Measurements from ENCODE around the gene FCRL1.

Gene FCRL1, protein sequence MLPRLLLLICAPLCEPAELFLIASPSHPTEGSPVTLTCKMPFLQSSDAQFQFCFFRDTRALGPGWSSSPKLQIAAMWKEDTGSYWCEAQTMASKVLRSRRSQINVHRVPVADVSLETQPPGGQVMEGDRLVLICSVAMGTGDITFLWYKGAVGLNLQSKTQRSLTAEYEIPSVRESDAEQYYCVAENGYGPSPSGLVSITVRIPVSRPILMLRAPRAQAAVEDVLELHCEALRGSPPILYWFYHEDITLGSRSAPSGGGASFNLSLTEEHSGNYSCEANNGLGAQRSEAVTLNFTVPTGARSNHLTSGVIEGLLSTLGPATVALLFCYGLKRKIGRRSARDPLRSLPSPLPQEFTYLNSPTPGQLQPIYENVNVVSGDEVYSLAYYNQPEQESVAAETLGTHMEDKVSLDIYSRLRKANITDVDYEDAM

DNA sequence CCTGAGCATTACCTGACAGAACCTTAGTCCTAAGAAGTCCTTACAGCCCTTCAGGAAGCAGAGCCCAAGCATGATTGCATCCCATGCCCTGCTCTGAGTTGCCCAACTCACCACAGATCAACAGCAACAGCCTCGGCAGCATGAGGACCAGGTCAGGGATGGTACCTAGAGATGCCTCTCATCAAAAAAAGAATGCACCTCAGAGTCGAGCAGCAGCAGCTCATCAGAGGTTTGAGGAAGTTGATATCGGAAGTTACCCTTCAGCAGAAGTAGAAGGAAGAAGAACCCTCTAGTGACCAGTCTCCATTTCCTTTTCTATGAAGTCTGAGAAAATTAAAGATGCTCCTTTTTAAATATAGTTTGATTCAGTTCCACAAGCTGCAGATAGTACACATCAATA lies at the start of gene FCRL1:
Gene FCRL1 (minus strand): TSS at position 225 of the 400 bp plus-strand sequence. CDS start 83 bp downstream, at position 142.
- no peak for DNase-seq

DNA sequence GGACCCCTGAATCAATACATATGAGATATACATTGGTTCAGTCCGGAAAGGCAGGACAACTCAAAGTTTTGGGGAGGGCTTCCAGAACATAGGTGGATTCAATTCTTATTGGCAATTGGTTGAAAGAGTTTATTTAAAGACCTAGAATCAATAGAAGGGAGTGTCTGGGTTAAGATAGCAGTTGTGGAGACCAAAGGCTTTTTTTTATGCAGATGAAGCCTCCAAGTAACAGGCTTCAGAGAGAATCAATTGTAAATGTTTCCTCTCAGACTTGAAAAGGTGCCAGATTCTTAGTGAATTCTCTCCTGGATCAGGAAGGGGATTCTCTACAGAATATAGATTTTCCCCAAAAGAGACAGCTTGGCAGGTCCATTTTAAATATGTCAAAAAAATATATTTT lies 48.7 kb upstream of the FCRL1 start:
- DNase-seq, result no peak

DNA sequence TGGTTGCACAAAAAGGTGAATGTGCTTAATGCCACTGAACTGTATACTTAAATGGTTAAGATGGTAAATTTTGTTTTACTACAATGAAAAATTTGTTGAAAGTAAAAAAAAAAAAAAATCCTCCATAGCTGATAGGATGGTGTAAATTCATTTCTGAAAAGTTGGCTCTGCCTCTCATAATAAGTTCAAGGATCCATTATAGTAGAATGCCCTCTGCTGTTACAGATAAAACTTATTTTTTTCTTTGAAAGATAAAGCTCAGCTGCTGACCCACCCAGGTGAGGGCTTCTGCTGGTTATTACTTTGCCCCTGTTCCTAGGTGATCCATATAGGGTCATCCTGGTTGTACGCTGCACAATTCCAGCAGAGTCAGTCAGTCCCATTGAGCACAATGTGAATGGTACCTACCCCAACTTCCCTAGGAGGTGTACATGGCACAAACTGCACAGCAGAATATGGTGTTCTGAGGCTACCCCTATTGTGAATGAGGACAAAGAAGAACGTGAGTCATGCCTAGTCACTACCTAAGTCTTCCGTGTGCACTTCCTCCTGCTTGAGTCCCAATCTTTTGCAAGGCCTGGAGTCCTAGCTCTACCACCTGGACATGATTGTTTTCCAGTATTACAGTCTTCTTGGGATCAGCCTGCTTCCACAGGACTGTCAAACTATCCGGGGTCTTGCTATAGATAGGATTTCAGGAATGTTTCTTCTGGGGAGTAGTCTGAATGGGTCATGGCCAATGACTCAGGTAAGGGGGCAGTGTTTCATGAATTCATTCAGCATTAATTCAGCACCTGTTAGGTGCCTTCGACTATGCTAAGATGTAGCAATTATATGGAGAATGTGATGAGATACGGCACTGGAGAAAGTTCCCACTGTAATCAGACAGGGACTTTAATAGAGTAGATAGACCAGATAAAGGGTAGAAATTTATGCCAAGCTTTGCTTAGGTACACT lies 42.5 kb upstream of the FCRL1 start:
- no peak for DNase-seq

DNA sequence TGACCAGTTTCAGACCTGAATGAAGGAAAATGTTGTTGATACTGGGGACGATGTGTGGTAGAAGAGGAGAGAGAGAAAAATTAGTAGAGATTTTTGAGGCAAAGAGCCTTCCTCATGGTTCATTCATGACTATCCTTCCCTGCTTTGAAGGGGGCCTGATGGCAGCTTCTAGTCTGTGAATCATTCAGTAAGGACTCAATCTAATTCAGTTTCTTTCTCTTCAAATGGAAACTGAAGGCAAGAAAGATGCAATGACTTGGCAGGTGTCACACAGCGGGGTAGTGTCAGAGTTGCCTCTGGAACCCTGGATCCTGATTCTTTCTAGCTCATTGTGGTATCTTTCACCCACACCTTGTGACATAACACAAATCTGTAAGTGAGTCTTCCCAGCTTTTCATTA lies 36.6 kb upstream of the FCRL1 start:
- DNase-seq, result no peak

DNA sequence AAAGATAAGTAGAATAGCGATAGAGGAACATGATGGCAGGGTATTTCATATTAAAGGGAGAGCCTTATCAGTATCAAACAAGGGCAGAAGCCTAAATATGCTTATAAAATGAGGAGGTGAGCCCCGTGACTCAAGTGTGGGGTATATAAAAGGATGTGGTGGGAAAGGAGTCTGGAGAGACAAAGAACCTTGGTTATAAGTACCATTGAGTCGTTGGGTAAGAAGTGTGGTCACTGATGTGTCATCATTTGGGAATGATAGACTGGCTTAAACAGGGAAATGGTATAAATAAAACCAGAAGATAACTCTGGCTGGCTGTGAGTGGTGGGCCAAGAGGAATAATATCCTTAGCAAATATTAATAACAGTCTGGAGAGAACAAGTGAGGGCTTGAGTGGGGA lies 32.6 kb upstream of the FCRL1 start:
- no peak for DNase-seq

DNA sequence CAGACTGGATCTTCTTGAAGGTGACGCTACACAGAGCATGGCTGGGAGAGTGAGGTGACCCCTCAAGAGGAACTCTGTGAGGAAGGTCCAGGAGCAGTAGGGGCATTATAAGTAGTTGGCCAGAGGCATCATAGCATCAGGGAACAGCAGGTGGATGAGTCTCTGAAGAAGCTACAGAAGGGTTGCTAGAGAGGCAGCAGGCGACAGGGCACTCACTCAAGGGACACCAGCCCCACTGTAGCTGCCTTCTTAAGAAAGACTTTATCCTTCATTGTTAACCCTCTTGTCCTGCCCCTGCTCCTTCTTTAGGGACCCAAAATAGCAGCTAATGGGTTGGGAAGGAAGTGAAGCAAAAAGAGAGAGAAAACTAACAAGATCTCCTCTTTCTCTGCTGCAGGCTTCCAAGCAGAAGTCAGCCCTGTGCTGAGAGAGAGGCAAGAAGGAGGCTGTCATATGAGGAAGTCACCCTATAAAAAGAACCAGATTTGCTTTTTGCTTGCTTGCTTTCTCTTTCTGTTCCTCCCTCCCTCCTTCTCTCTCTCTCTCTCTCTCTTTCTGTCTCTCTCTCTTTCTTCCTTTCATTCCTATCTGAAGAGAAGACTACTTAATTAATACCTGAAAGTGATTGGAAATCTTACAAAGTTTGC lies 29.4 kb upstream of the FCRL1 start:
- DNase-seq, result no peak

DNA sequence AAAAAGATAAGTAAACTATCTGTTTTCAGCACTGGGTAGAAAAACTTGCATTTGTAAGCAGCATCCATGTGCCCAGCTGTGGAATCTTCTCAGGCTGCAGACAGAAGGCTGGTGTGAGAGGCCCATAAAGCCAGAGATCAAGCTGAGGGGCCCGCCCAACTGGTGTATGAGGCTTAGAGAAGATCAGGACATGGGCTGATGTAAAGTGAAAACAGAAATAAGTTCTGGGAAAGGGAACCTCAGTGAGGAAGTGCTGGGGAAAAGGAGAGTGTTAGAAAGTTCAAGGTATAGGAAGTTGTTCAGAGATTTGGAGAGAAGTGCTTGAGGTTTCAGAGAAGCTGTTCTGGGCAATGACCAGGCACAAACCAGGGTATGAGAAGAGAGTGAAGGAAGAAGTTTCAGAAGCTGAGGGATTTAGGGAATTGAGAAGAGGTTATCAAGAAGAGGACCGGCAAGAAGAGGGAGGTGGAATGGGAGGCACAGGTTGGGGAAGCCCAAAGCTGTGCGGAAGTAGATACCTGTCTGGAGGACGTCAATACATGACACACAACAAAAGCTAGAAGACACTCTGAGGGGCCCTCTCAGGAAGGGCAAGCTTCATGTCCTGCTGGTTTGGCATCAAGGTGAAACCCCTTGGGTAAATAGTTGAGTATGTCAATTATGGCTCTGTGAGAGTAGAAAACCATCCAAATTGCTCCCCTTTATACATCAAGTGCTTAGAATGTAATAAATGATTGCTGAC lies 24.3 kb upstream of the FCRL1 start:
- DNase-seq, result no peak

DNA sequence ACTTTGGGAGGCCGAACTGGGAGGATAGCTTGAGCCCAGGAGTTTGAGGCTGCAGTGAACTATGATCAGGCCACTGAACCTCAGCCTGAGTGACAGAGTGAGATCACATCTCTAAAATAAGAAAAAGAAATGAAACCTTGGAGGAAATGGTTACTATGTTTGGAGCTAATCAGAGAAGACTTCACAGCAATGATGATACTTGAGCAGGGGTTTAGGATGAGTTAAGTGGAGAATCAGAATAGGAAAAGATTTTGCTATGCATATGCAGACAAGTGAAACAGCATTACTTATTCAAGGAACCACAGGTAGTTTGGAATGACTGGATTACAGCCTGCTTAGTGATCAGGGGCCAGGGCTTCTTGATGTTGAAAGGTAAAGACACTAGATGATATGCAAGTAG lies 23.0 kb upstream of the FCRL1 start:
- no peak for DNase-seq

DNA sequence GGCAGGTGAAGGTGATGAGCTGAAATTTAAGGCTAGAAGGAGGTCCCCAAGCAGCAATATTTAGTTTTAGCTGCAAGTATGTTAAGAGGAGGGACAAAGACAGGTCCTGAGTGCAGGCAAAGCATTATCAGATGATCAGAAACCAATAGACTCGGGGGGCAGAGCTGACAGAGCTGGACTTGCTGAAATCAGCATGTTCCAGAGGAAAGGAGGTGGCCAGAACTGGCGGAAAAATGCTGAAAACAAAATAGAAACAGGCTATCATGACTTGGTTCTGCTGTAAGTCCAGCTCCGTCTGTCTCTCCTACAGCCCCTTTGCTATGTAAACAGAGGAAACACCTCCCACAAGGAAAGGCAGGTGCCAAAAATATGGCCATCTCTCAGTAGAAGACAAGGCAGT lies 21.8 kb upstream of the FCRL1 start, which contains the start of gene CD5L:
Gene CD5L (minus strand): TSS at position 101 of the 400 bp plus-strand sequence. CDS start 107 bp downstream, outside the sequence.
- DNase-seq, result no peak

DNA sequence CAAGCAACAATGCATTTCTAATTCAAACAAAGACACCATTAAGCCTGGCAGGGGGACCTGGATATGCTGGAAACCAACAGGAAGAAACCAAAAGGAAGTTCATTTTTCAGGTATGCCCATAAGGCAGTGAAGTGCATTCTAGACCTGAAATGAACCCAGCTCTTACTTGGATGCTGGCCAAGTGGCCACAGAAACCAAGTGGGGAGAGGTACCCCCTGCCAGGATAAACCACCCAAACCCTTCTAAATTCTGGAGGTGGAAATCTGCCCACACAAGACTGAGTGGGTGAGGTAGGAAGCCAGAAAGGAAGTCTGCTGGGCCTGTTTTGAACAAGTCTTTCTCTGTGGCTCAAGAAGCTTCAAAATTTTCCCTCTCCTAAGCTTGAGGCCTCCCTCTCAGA lies 19.0 kb upstream of the FCRL1 start:
- DNase-seq, result no peak

DNA sequence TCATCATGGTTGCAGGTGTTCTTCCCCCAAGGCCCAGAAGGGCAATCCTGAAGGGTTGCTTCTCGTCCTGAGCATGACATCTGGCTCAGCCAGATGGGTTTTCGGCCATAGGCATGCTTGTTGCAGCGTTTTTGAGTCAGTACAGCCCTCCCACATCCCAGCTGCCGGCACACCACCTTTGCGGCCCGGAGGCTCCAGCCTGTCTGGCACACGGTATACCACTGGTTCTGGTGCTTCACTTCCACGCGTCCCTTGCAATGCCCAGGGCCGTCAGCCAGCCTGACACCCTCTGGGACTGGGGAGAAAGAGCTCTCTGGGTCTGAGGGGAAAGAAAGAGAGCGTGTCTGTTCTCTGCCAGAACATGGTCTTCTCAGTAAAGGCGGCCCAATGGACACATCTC lies 14.5 kb upstream of the FCRL1 start:
- DNase-seq, result no peak

DNA sequence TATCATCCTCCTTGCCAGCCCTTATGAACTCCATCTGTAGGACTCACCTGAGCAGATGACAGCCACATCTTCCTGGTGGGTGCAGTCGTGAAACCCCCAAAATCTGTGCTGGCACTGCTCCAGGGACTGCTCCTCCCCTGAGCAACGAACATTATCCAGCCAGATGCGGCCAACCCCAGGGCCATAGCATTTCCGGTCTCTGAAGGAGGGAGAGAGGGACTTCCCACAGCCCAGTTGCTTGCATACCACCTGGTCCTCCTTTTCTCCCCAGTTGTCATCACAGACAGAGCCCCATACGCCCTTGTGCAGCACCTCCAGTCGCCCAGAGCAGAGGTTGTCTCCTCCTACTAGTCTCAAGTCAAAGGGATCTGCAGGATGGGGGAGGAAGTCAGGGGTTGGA lies 13.2 kb upstream of the FCRL1 start:
- no peak for DNase-seq

DNA sequence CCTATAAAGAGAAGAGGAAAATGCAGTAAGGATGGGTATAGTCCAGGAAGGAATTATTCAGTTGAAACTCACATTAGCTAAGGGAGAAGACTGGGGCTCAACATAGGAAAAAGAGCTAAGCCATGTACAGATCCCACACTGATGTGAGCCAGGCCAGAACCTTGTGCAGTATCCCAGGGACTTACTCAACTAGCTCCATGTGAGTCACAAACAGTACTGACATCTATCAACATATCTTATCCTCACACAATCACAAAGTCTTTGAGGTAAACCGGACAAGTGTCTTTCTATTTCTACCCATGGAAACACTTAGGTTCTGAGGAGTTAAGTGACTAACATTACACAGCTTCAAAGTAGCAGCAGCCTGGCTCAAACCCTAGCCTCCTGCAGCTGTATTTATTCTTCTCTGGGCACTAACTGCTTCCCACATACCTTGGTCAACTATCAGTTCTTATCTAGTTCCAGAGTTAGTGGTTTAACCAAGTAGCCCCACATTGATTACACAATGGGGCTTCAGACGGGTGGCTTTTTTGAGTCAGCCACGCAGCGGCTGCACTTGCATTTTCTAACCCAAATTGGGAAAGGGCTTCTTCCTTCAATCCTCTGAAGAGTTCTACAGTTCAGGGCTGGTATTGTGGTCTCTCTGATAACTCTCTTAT lies 12.2 kb upstream of the FCRL1 start:
- no peak for DNase-seq

DNA sequence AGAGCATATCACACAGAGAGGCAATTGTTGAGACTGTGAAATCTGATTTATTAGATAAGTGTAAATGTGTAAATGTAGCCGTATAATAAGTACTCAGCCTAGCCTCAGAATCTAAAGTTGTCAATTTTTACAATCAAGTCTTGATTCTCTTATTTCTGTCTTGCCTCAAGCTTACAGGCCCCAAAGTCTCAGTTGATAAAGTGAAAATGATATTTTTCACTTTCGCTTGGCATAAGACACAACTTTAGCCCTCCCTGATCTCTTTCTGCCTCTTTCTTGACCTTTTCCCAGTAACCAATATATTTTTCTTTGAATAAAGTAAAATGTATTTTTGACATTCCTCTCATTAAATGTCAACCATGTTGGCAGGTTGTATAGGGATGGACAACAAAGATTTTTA lies 11.0 kb upstream of the FCRL1 start:
- no peak for DNase-seq

DNA sequence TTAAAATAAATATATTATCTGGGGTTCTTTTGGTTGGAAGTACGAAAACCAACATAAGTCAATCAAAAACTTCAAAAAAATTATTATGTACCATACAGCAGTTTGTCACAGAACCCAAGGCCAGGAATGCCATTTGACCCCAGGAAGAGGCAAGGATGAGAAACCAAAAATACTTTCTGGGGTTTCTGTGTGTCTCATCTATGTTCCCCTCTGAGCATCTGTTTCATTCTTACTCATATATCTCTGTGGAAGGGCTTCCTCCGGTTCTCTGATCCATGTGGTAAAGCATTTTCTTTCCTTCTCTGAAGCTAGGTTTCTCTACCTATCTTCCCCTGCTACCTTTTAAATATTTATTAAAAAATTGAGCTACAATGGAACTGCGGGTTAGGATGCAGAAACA lies 9.8 kb upstream of the FCRL1 start:
- no peak for DNase-seq

DNA sequence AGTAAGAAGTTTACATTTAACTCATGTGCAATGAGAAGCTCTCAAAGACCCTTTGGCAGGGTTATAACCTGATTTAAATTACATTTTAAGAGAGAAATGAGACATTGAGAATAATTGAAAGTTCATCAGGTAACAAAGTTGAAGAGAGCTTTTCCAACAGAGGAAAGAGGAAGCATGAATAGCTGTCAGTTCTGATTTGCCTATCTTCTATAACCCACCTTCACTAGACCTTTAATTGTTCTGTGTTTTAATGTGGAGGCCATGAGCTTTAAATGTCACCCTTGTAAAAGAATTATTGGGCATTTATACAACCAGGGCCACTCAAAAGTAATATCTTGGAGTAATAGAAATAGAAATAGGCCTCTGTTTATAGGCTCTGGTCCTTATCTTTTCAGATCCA lies 9.3 kb upstream of the FCRL1 start:
- DNase-seq, result no peak

DNA sequence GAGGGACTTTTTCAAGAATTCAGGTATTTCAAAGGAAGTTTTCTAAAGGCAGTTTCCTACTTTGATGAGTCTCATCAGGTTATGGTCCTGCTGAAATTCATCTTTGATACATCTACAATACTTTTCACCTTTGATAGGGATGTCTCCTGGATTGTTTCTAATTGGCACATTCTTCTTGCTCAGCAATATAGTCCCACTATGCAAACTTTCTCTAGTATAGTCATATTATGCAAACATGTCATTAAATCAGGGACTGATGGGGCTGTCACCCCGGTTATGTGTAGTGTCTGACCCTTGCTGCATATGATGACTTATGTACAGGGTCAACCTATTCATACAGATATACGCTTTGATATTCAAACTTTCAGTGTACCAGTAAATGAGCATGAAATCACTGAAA lies 379 bp upstream of the FCRL1 start:
- DNase-seq, result no peak

DNA sequence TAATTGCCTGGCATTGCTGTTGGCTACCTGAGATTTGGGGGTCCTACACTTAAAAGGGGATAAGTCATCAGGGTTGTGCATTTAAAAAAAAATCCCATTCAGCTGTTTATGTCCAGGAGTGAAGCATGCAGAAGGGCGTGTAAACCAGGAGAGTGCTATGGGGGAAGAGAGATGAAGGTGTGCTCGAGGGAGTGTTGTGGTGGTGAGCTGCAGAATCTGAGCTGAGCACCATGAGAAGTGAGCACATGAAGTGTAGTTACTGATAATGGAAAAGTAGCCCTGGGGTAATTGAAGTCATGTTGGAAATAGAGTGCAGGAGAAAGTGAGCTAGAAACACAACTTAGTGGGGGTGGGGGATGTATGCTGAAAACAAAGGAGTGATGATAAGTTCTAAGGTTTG lies 705 bp downstream of the FCRL1 start:
- DNase-seq, result no peak

DNA sequence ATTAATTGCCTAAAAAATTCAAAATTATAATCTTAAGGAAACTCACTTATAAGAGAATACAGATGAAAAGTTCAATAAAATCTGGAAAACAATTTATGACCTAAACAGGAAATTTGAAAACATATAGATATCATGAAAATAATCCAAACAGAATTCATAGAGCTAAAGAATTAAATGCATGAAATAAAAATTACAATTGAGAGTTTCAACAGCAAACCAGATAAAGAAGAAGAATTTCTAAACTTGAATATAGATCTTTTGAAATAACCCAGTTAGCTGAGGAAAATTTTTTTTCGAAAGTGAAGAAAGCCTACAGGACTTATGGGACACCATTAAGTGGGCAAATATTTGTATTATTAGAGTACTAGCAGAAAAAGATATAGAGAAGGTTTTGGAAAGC lies 6.7 kb downstream of the FCRL1 start:
- DNase-seq, result no peak

DNA sequence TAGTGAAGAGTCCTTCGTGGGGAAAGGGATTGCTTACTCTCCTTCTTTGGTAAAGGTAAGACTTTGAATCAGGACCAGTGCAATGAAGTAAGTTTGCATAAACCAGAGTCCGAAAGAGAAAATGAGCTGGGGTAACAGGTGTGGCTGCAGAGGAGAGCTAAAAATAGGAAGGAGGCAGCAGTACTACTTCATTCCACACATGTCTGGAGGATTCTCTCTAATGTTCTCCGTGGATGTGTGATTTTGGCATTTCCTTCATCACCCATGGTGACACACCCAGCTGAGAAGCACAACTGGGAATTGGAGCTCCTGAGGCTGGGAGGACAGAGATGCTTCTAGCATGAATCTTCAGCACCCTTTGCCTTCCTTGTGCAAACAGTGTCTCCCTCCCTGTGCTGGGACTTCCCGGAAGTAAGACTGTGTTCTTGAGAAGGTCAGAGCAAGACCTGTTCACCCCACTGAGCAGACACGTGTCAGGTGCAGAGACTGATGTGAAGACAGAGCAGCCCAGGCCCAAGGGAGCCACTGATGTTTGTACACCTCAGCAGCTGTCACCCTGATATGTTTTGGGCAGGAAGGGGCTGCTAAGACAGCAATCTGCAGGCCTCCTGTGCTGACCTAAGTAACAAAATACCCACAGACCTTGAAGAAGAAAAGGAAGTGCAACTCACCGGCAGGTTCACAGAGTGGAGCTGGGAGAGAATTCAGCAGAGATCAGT lies 13.3 kb downstream of the FCRL1 start:
- DNase-seq, result no peak

DNA sequence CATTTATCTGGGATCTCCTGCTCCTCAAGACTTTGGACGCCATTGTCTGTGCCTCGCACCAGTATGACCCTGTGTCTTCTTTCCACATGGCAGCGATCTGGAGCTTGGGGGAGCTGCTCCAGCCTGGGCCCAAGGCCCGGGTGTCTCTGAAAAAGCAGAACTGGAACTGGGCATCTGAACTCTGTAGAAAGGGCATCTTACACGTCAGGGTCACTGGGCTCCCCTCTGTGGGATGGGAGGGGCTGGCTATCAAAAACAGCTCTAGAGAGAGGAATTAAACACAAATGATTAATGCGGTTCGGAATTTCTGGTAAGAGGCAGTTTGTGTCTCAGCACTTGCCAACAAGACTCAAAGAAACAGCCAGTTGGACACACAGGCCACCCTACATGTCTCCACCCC lies 16.1 kb downstream of the FCRL1 start:
- DNase-seq, result no peak

Data from NCI-H526 (cell line).